H54 (cell line): Measurements from ENCODE around the gene PHF14.
A peak's percentile ranks its signal among the peaks of the same experiment; 100 is the strongest.

ENCODE experiments used
- DNase-seq: peaks from one replicate; pipeline ENCODE4 v3.0.0; 2011; ENCODE audit warnings: low spot score, mixed read lengths; ENCODE audit not compliant: insufficient read length
- FAIRE-seq: peaks from 3 replicates; lab custom pipeline; 2011; peaks lifted over from hg19 to GRCh38; lab: Jason Lieb, UNC
- POLR2A ChIP-seq: IDR thresholded peaks from 2 replicates; pipeline ENCODE4 v1.6.1; 2011; ENCODE audit warnings: low read depth, mild to moderate bottlenecking, low read length

PHF14 gene

GRCh38 chr7:11206177-11206899 lies 232.7 kb downstream of the PHF14 start:
- TF ChIP-seq POLR2A = no peak
- DNase-seq = no peak
- no peak for FAIRE-seq

- DNase-seq (no peak), FAIRE-seq (no peak)
- TF ChIP-seq POLR2A = no peak
Measured at GRCh38 chr7:11207565-11207964, 233.9 kb downstream of the PHF14 start.

- TF ChIP-seq POLR2A = no peak
- FAIRE-seq (no peak), DNase-seq (no peak)
Measured at GRCh38 chr7:11208883-11209465, 235.3 kb downstream of the PHF14 start.

- FAIRE-seq = no peak
- no peak for TF ChIP-seq POLR2A
- DNase-seq = no peak
Measured at GRCh38 chr7:11210374-11210773, 236.7 kb downstream of the PHF14 start.

GRCh38 chr7:11212080-11212711 lies 238.5 kb downstream of the PHF14 start:
- TF ChIP-seq POLR2A = no peak
- DNase-seq (peak; percentile 22), FAIRE-seq (peak; percentile 91)

GRCh38 chr7:11212816-11213215 lies 239.1 kb downstream of the PHF14 start:
- DNase-seq = no peak
- FAIRE-seq = no peak

GRCh38 chr7:11213266-11213665 lies 239.6 kb downstream of the PHF14 start:
- DNase-seq = no peak
- FAIRE-seq = no peak
- no peak for TF ChIP-seq POLR2A

More at GRCh38 chr7:11212816-11213215, 239.1 kb downstream of the PHF14 start:
- TF ChIP-seq POLR2A = no peak

- TF ChIP-seq POLR2A = no peak
- DNase-seq (no peak), FAIRE-seq (no peak)
Measured at GRCh38 chr7:11216276-11216675, 242.6 kb downstream of the PHF14 start.

- FAIRE-seq = no peak
- DNase-seq = no peak
- no peak for TF ChIP-seq POLR2A
Measured at GRCh38 chr7:11217848-11218565, 244.3 kb downstream of the PHF14 start.
